HG02759 (cell line): ENCODE data around the gene FHDC1.

Experiments
- ATAC-seq: cut with Tn5 transposase; IDR thresholded peaks from one replicate; pipeline ENCODE4 v1.9.1; 2021; ENCODE audit warnings: mild to moderate bottlenecking, moderate library complexity; ENCODE audit not compliant: unreplicated experiment

The FHDC1 gene

DNA sequence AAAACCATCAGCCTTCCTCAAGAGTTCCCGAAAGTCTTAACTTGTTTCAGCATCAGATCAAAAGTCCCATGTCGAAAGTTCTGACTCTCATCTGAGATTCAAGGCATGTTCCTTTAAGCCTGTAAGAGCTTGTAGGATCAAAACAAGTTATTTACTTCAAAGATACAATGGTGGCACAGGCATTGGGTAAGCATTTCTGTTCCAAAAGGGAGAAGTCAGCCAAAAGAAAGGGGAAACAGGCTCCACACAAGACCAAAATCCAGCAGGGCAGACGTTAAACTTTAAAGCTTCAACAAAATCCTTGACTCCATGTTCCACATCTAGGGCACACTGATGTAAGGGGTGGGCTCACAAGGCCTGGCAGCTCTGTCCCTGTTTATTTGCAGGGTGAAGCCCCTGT, 91.7 kb downstream of the FHDC1 start:
- ATAC-seq = no peak

DNA sequence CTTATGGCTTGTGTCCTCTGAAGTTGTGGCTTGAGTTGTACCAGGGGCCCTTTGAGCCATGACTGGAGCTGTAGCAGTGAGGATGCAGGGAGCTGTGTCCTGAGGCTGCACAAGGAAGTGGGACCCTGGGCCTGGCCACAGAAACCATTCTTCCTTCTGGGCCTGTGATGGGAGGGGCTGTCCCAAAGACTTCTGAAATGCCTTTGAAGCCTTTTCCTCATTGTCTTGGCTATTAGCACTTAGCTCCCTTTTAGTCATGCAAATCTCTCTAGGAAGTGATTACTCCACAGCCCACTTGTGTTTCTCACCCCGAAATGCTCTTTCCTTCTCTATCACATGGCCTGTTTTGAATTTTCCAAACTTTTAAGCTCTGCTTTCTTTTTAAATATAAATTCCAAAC, 92.4 kb downstream of the FHDC1 start:
- no peak for ATAC-seq
